GDM1 (cell line): ENCODE results near the gene NAB2.

Experiments
- DNase-seq: peaks from one replicate; lab custom pipeline; 2025; lab: John Stamatoyannopoulos, UW

NAB2 gene

DNA sequence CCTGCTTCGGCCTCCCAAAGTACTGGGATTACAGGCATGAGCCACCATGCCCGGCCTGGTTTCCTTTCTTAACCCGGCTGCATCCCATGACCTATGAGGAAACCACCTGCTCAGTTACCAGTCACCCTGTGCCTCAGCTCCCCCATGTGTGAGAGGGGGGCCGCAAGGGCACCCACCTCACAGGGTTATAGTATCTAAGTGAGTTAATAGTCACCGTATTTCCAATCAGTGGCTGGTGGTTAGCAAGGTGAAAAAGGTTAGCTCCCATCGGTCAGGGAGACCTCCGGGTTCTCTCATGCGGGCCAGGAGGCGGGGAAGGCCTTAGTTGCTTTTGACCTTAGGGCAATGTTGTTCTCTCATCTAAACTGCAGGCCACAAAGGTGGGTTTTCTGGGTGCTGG lies 46.0 kb downstream of the NAB2 start:
- no peak for DNase-seq

- DNase-seq: no peak
Observed at GRCh38 chr12:57135527-57136326, 46.8 kb downstream of the NAB2 start.

DNA sequence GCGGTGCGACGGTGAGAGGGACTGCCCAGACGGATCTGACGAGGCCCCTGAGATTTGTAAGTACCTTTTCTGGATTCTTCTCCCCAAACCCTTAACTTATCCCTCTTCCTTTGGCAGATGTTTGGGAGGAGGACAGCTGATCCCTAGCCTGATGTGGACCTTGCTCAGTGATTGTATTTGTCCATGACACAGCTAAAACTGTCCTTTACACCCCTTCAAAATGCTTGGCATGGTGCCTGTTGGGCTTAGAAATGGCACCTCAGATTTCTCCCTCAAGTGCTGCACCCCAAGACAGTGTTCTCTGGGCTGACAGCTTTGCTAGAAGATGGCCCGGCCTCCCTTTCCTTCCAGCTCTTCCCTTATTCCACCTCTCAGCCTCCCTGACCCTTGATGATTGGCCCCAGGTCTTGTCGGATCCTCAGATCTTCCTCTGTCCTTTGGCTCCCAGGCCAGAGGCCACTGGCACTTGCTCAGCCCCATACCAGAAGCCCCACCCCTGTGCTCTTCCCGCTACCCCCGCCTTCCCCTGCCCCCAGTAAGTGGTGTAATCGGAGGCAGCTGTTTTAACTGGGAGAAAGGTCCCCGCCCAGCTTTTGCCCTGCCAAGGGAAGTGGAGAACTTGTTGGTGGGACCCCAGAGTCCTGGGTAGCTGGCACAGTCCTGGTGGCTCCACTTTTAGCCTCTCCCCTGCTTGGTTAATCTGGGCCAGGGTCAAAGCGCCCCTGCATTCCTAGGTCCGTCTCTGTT lies 49.8 kb downstream of the NAB2 start:
- DNase-seq: no peak

DNA sequence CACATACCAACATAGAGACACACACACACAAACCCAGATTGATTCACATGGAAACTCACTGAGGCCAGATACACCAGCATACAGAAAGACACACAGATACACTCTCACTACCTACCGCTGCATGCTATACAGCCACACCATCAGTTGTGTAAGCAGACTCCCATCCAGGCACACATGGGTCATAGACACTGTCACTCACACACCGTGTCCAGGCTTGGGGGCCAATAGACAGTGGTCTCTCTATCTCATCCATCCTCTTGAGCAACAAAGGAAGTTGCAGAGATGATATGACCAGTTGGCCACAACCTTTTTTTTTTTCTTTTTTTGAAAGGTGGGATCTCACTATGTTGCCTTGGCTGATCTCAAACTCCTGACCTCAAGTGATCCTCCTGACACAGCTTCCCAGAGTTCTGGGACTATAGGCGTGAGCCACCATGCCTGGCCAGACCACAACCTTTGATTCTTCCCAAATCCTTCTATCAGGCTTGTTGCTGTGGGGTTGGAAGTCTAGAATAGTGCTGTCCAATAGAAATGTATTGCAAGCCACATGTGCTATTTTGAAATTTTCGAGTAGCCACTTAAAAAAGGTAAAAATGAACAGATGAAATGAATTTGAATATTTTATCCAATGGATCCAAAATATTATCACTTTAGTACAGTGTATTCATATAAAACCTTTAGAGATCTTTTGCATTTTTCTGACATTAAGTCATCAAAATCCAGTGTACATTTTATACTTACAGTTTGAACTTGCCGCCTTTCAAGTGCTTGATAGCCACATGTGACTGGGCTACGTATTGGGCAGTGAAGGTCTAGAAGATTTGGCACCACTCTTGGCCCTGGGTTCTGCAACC lies 51.1 kb downstream of the NAB2 start:
- DNase-seq: no peak

- no peak for DNase-seq
Observed at GRCh38 chr12:57141249-57141648, 52.3 kb downstream of the NAB2 start.

DNA sequence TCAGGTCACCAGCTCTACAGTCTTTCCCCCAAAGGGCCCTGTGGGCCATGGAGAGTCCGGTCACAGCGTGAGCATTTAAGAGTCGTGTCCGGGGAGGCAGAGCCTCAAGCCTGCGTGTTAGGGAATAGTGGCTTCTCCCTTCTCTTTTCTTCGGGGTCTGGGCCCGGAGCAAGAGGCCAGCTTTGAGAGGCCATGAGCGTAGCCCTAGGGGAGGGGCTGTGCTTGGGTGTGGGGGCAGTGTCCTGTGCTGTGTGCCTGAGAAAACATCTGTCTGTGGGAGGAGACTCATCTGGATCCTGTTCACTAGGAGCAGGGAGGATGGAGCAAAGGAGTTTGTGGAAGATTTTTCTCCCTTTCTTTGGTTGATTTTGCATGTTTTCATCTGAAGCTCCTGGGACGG lies 53.2 kb downstream of the NAB2 start:
- no peak for DNase-seq

GRCh38 chr12:57142727-57143126 lies 53.8 kb downstream of the NAB2 start:
- no peak for DNase-seq

DNA sequence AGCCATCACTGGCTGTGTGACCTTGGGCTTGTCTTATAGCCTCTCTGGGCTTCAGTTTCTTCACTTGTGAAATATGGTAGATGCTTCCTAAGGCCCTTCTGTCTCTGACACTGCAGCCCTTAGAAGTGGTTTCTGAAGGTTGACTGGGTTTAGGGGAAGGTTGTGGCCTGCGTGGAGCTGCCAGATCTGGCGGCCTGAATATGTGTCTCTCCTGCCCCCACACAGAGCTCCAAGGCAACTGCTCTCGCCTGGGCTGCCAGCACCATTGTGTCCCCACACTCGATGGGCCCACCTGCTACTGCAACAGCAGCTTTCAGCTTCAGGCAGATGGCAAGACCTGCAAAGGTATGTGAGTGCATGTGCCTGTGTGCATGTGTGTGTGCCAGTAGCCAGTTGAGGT lies 54.5 kb downstream of the NAB2 start:
- no peak for DNase-seq
